Tibial artery (tissue), 4 donors: Measurements from ENCODE around the gene SLC12A2.

Experiments used
- DNase-seq, 2 donors: peaks; one replicate each; pipeline ENCODE4 v3.0.0-alpha.2; 2019
- H3K27ac ChIP-seq, 2 donors: fragments of 200-600 bp; sonication (generic) in 1 of 2; 1 replicate in 1 of 2; 2 replicates in 1 of 2; pipeline ENCODE4 v1.5.1; 2018 to 2019; ENCODE audit warnings: mild to moderate bottlenecking in 1 of 2
- H3K27me3 ChIP-seq, 2 donors: fragments of 200-600 bp; sonication (generic) in 1 of 2; one replicate each; pipeline versions ENCODE4 v1.5.1 to v1.6.0; 2016 to 2019
- H3K36me3 ChIP-seq, 3 donors: fragments of 200-600 bp; sonication (generic) in 2 of 3; one replicate each; pipeline ENCODE4 v1.5.1; 2016 to 2019; ENCODE audit warnings: mild to moderate bottlenecking in 2 of 3
- H3K4me1 ChIP-seq, 4 donors: fragments of 200-600 bp; sonication (generic) in 2 of 4; 1 replicate in 3 of 4; 2 replicates in 1 of 4; pipeline ENCODE4 v1.5.1; 2016 to 2019
- H3K4me3 ChIP-seq, 2 donors: fragments of 200-600 bp; sonication (generic) in 1 of 2; 1 replicate in 1 of 2; 2 replicates in 1 of 2; pipeline ENCODE4 v1.5.1; 2018 to 2019; ENCODE audit warnings: mild to moderate bottlenecking in 2 of 2
- H3K9me3 ChIP-seq, 3 donors: fragments of 200-600 bp; sonication (generic) in 1 of 3; one replicate each; pipeline ENCODE4 v1.5.1; 2016 to 2019
- CTCF ChIP-seq, 2 experiments: fragments of 200-600 bp in 1 of 2; fragments of 450-650 bp in 1 of 2; IDR thresholded peaks; one replicate each; pipeline ENCODE4 v1.5.1; 2017 to 2019; ENCODE audit warnings: antibody characterized with exemption in 2 of 2, mild to moderate bottlenecking in 1 of 2, moderate library complexity in 1 of 2
- intact Hi-C: fragments of 100-400 bp; cut with DNase I; formaldehyde crosslinking; loops from one replicate; pipeline ENCODE4 v1.15.0; 2023; ENCODE audit warnings: low total_unique reads

The SLC12A2 gene

GRCh38 chr5:128052780-128053179 lies 30.8 kb upstream of the SLC12A2 start:
- Histone ChIP-seq H3K27me3 (no peaks in the 10 kb centered on the region), H3K4me1 (peaks cover 0 to 31% (median 9%) of the 10 kb centered on the region in 4 donors), H3K4me3 (no peak overlapping the region), H3K36me3 (no peaks in the 10 kb centered on the region), H3K27ac (peak overlapping the region; percentile 73 to 80), H3K9me3 (peaks cover 0 to 4% (median 0%) of the 10 kb centered on the region in 3 donors)
- intact Hi-C loops = no loop called here
- no peak for DNase-seq
- no peak for TF ChIP-seq CTCF (IDR thresholded peaks at IDR 0.05)

GRCh38 chr5:128053291-128053954 lies 30.1 kb upstream of the SLC12A2 start:
- DNase-seq = no peak
- Histone ChIP-seq H3K27me3 (no peaks in the 10 kb centered on the region), H3K4me1 (peaks cover 0 to 34% (median 9%) of the 10 kb centered on the region in 4 donors), H3K27ac (peak overlapping the region; percentile 73 to 80), H3K9me3 (peaks cover 0 to 4% (median 0%) of the 10 kb centered on the region in 3 donors), H3K36me3 (no peaks in the 10 kb centered on the region), H3K4me3 (no peak overlapping the region)
- no peak for TF ChIP-seq CTCF (IDR thresholded peaks at IDR 0.05)
- intact Hi-C loops = no loop called here

GRCh38 chr5:128060644-128061385 lies 22.8 kb upstream of the SLC12A2 start:
- intact Hi-C loops = no loop called here
- Histone ChIP-seq H3K27me3 (no peaks in the 10 kb centered on the region), H3K27ac (no peak overlapping the region), H3K9me3 (no peaks in the 10 kb centered on the region), H3K4me1 (peaks cover 0 to 11% (median 0%) of the 10 kb centered on the region in 4 donors), H3K4me3 (no peak overlapping the region), H3K36me3 (no peaks in the 10 kb centered on the region)
- TF ChIP-seq CTCF (IDR thresholded peaks at IDR 0.05) = no peak
- no peak for DNase-seq

- H3K4me3 ChIP-seq = no peak overlapping the region
- peaks cover 0 to 11% (median 0%) of the 10 kb centered on the region in 4 donors for H3K4me1 ChIP-seq
- H3K36me3 ChIP-seq = no peaks in the 10 kb centered on the region
- H3K27me3 ChIP-seq = no peaks in the 10 kb centered on the region
- no peak for TF ChIP-seq CTCF (IDR thresholded peaks at IDR 0.05)
- DNase-seq = no peak
- intact Hi-C loops = no loop called here
- no peak overlapping the region for H3K27ac ChIP-seq
- H3K9me3 ChIP-seq = no peaks in the 10 kb centered on the region
Measured at GRCh38 chr5:128062172-128062746, 21.3 kb upstream of the SLC12A2 start.

- Histone ChIP-seq H3K4me1 (peaks cover 0 to 9% (median 3%) of the 10 kb centered on the region in 4 donors), H3K36me3 (peaks cover 0 to 7% (median 0%) of the 10 kb centered on the region in 3 donors), H3K9me3 (no peaks in the 10 kb centered on the region), H3K27me3 (no peaks in the 10 kb centered on the region), H3K4me3 (no peak overlapping the region), H3K27ac (no peak overlapping the region)
- no peak for TF ChIP-seq CTCF (IDR thresholded peaks at IDR 0.05)
- no peak for DNase-seq
- intact Hi-C loops = no loop called here
Measured at GRCh38 chr5:128074171-128074570, 9.4 kb upstream of the SLC12A2 start.
